ENCODE results near the gene RFX2.
"Not testable (repeated sequence)": the region's sequence is repeated elsewhere in the genome, so short reads cannot be mapped to it uniquely, and the experiment has no call there.

DNA sequence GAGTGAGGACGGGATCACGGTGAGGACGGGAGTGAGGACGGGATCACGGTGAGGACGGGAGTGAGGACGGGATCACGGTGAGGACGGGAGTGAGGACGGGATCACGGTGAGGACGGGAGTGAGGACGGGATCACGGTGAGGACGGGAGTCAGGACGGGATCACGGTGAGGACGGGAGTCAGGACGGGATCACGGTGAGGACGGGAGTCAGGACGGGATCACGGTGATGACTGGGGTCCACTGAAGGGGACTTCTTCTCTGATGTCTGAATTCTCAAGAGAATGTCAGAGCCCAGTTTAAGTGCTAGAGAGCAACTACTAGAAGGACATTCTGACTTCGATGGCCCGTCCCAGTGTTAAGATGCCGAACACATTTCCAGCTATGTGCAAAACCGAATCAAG, 85.5 kb downstream of the RFX2 start:
- TF ChIP-seq, protein P1, sequence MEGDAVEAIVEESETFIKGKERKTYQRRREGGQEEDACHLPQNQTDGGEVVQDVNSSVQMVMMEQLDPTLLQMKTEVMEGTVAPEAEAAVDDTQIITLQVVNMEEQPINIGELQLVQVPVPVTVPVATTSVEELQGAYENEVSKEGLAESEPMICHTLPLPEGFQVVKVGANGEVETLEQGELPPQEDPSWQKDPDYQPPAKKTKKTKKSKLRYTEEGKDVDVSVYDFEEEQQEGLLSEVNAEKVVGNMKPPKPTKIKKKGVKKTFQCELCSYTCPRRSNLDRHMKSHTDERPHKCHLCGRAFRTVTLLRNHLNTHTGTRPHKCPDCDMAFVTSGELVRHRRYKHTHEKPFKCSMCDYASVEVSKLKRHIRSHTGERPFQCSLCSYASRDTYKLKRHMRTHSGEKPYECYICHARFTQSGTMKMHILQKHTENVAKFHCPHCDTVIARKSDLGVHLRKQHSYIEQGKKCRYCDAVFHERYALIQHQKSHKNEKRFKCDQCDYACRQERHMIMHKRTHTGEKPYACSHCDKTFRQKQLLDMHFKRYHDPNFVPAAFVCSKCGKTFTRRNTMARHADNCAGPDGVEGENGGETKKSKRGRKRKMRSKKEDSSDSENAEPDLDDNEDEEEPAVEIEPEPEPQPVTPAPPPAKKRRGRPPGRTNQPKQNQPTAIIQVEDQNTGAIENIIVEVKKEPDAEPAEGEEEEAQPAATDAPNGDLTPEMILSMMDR (IDR thresholded peaks at IDR 0.05; ENCODE audit: low read depth, low read length, poor library complexity, severe bottlenecking) = not testable (repeated sequence)
- TF ChIP-seq EZH2phosphoT487 (IDR thresholded peaks at IDR 0.05; ENCODE audit: borderline replicate concordance, low read length) = not testable (repeated sequence)

Measured in DOHH2 (cell line).